ENCODE results near the gene TRIP4. TPM values are rescaled to one million over a fixed set of nuclear protein-coding genes. Genes with fewer than 3 reads are reported as not detected.

Gene TRIP4
- total RNA-seq, 1 donor from 2014 or later: 23.2 TPM

GRCh38 chr15:64500695-64501395 lies 113.2 kb downstream of the TRIP4 start:
- Histone ChIP-seq H3K4me3 (no peak overlapping the region), H3K36me3 (peaks cover 30% of the 10 kb centered on the region), H3K4me1 (peaks cover 39% of the 10 kb centered on the region), H3K27me3 (ENCODE audit: low read depth) (no peaks in the 10 kb centered on the region), H3K27ac (no peak overlapping the region), H3K9me3 (no peaks in the 10 kb centered on the region)
- DNase-seq: no peak
- ATAC-seq: no peak
- intact Hi-C loops (cut with DNase I): no loop called here
- no peak for TF ChIP-seq CTCF (IDR thresholded peaks at IDR 0.05)

- Histone ChIP-seq H3K36me3 (peaks cover 32% of the 10 kb centered on the region), H3K9me3 (no peaks in the 10 kb centered on the region), H3K4me1 (peaks cover 39% of the 10 kb centered on the region), H3K4me3 (no peak overlapping the region), H3K27me3 (ENCODE audit: low read depth) (no peaks in the 10 kb centered on the region), H3K27ac (no peak overlapping the region)
- intact Hi-C loops (cut with DNase I): no loop called here
- no peak for DNase-seq
- TF ChIP-seq CTCF (IDR thresholded peaks at IDR 0.05): no peak
- ATAC-seq: no peak
These were observed 113.7 kb downstream of the TRIP4 start for GRCh38 chr15:64501396-64501715.

- Histone ChIP-seq H3K9me3 (no peaks in the 10 kb centered on the region), H3K27ac (peak overlapping the region; percentile 53), H3K27me3 (ENCODE audit: low read depth) (no peaks in the 10 kb centered on the region), H3K36me3 (peaks cover 32% of the 10 kb centered on the region), H3K4me3 (no peak overlapping the region), H3K4me1 (peaks cover 47% of the 10 kb centered on the region)
- DNase-seq (no peak), ATAC-seq (peak; percentile 12 to 43)
- intact Hi-C loops (cut with DNase I): no loop called here
- TF ChIP-seq CTCF (IDR thresholded peaks at IDR 0.05): no peak
These were observed 114.5 kb downstream of the TRIP4 start for GRCh38 chr15:64502151-64502550.

- TF ChIP-seq CTCF (IDR thresholded peaks at IDR 0.05): no peak
- no peaks in the 10 kb centered on the region for H3K27me3 ChIP-seq (ENCODE audit: low read depth)
- ATAC-seq (peak in 1 of 2 donors; percentile 51), DNase-seq (no peak)
- H3K27ac ChIP-seq: peak overlapping the region; percentile 53
- H3K9me3 ChIP-seq: no peaks in the 10 kb centered on the region
- peaks cover 51% of the 10 kb centered on the region for H3K4me1 ChIP-seq
- no peak overlapping the region for H3K4me3 ChIP-seq
- intact Hi-C loops (cut with DNase I): no loop called here
- peaks cover 32% of the 10 kb centered on the region for H3K36me3 ChIP-seq
These were observed 114.9 kb downstream of the TRIP4 start for GRCh38 chr15:64502551-64502950.

GRCh38 chr15:64503197-64503596 lies 115.6 kb downstream of the TRIP4 start:
- no peak overlapping the region for H3K4me3 ChIP-seq
- no peaks in the 10 kb centered on the region for H3K9me3 ChIP-seq
- peaks cover 32% of the 10 kb centered on the region for H3K36me3 ChIP-seq
- peak overlapping the region; percentile 53 for H3K27ac ChIP-seq
- intact Hi-C loops (cut with DNase I): no loop called here
- peaks cover 57% of the 10 kb centered on the region for H3K4me1 ChIP-seq
- DNase-seq (no peak), ATAC-seq (peak; percentile 39 to 45)
- no peak for TF ChIP-seq CTCF (IDR thresholded peaks at IDR 0.05)
- H3K27me3 ChIP-seq (ENCODE audit: low read depth): no peaks in the 10 kb centered on the region
